Spleen (tissue), 11 donors: Measurements from ENCODE around the gene MYD88. TPM values are rescaled to one million over a fixed set of nuclear protein-coding genes. Genes with fewer than 3 reads are reported as not detected.

Experiments
- DNase-seq: peaks from one replicate; pipeline ENCODE4 v3.0.0-alpha.2; 2020
- H3K27ac ChIP-seq, 8 donors: fragments of 200-600 bp; sonication (generic) in 7 of 8; 1 replicate in 4 of 8; 2 replicates in 4 of 8; pipeline versions ENCODE4 v1.5.0 to v1.8.0; 2016 to 2021; ENCODE audit warnings: inconsistent platforms in 4 of 8, mild to moderate bottlenecking in 4 of 8, moderate library complexity in 1 of 8
- H3K27me3 ChIP-seq, 7 donors: fragments of 200-600 bp; sonication (generic) in 6 of 7; replicated peaks in 1 of 7; 1 replicate in 4 of 7; 2 replicates in 3 of 7; pipeline versions ENCODE4 v1.5.0 to v1.8.0; 2016 to 2021; ENCODE audit warnings: inconsistent platforms in 3 of 7, mild to moderate bottlenecking in 1 of 7
- H3K36me3 ChIP-seq, 6 donors: fragments of 200-600 bp; sonication (generic) in 5 of 6; 1 replicate in 4 of 6; 2 replicates in 2 of 6; pipeline versions ENCODE4 v1.5.0 to v1.8.0; 2016 to 2021; ENCODE audit warnings: inconsistent platforms in 2 of 6
- H3K4me1 ChIP-seq, 6 donors: fragments of 200-600 bp; sonication (generic) in 5 of 6; 1 replicate in 3 of 6; 2 replicates in 3 of 6; pipeline versions ENCODE4 v1.5.0 to v1.8.0; 2016 to 2021; ENCODE audit warnings: inconsistent platforms in 3 of 6
- H3K4me3 ChIP-seq, 8 donors: fragments of 200-600 bp; sonication (generic) in 7 of 8; 1 replicate in 4 of 8; 2 replicates in 4 of 8; pipeline versions ENCODE4 v1.5.0 to v1.8.0; 2016 to 2021; ENCODE audit warnings: inconsistent platforms in 4 of 8, mild to moderate bottlenecking in 4 of 8, moderate library complexity in 2 of 8
- H3K9me3 ChIP-seq, 8 donors: fragments of 200-600 bp; sonication (generic) in 7 of 8; 1 replicate in 4 of 8; 2 replicates in 4 of 8; pipeline versions ENCODE4 v1.5.0 to v1.8.0; 2016 to 2021; ENCODE audit warnings: inconsistent platforms in 4 of 8
- CTCF ChIP-seq, 11 experiments: fragments of 200-600 bp in 7 of 11; fragments of 450-650 bp in 4 of 11; sonication (generic) in 4 of 11; IDR thresholded peaks in 8 of 11; conservative IDR thresholded peaks in 3 of 11; 1 replicate in 7 of 11; 2 replicates in 4 of 11; pipeline versions ENCODE4 v1.4.0 to v1.8.0; 2016 to 2021; ENCODE audit warnings: antibody characterized with exemption in 11 of 11, inconsistent platforms in 4 of 11, mild to moderate bottlenecking in 1 of 11
- POLR2A ChIP-seq, 3 donors: fragments of 450-650 bp; IDR thresholded peaks; one replicate each; pipeline ENCODE4 v1.5.1; 2017; ENCODE audit warnings: antibody characterized with exemption in 3 of 3, mild to moderate bottlenecking in 1 of 3
- POLR2AphosphoS5 ChIP-seq, 3 donors: sonication (generic); formaldehyde crosslinking; IDR thresholded peaks; one replicate each; pipeline ENCODE4 v1.5.1; 2017; ENCODE audit warnings: antibody characterized with exemption in 3 of 3
- WGBS, 5 donors: extraction: QIAGEN DNeasy Blood & Tissue Kit in 3 of 5; methylation state at CpG; one replicate each; pipeline versions ENCODE4 v1.1.5 to v1.1.7; 2013 to 2018; 5-methylcytosine and 5-hydroxymethylcytosine counted together
- intact Hi-C: fragments of 100-400 bp; cut with DNase I; formaldehyde crosslinking; loops from one replicate; pipeline ENCODE4 v1.15.0; 2023; ENCODE audit warnings: low total_unique reads
- polyA plus RNA-seq, 3 donors: library from polyadenylated mRNA; stranded (reverse); fragments of 200-250 nt; gene quantifications; one replicate each; pipeline ENCODE4 v1.2.1, GENCODE V29; 2013
- total RNA-seq, 7 donors: library from RNA; depleted of rRNA in 3 of 7; stranded (reverse); fragments of >200 nt in 3 of 7; fragmentation: NEBNext Ultra II Directional in 4 of 7; extraction: Animal tissue kit (Norgen Biotek cat#: 25700) in 4 of 7; gene quantifications; one replicate each; pipeline versions ENCODE4 v1.1.0 to v1.2.1, GENCODE V29; 2016 to 2021
- donor health status: healthy with polysubstance abuse.
- donor health status: DM: no; HTN: no; CAD: no; lungs with moderate emphysema.
- donor health status: DM: no; HTN: no; CAD: no.
- donor health status: Bipolar disorder and iron deficiency.
- donor health status: healthy.
- donor health status: DM: no; HTN: no; CAD: no.
- donor health status: DM: yes; HTN: yes; CAD: no.

The MYD88 gene
- total and polyA plus RNA-seq, 10 donors = 38.8 to 146 (median 73.1) TPM

DNA sequence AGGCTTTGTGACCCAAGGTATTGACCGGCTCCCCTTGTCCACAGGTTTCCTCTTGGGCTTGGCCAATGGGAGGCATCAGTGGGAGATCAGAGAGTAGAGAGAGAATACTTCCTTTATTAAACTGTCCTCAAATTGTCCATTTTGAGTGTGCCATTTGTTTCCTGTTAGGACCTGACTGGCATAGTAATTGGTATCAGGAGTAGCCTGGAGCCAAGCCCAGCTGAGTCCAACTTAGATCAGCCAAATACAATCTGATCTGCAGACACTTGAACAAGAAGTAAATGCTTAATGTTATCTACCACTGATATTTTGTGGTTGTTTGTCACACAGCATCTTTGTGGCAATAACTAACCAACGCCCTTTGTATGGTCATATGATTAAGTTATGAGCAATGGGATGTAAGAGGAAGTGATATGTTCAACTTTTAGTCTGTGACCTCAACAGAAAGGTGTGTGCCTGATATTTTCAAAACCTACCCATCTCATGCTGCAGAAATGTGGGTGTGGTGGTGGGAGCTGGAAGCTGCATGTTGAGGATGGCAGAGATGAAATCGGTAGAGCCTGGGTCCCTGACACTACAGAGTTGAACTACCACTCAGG lies 13.3 kb downstream of the MYD88 start:
- intact Hi-C loops = no loop called here
- H3K27ac ChIP-seq = peak overlapping the region in 7 of 8 donors; percentile 42 to 87 (median 71)

DNA sequence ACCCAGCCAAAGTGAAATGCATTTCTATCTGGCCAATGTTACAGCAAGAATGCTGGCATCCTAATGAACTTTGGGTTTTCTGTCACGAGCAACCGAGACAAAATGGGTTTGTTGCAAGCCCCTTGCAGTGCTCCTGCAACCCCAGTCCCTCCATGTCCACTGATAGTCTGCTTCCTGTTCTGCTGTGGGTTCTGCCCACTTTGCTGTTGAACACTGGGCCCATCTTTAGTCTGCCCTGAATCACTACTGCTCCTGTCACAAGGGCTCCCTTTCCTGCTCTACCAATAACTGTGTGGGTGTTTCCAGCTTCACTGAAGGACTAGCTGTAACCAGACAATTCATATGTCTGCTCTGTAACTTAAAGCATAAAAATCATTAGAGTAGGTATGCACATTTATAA lies 14.1 kb downstream of the MYD88 start:
- H3K27ac ChIP-seq = peak overlapping the region in 6 of 8 donors; percentile 22 to 87 (median 76)
- intact Hi-C loops = no loop called here
- H3K36me3 ChIP-seq = no peaks in the 10 kb centered on the region
- TF ChIP-seq CTCF (IDR thresholded peaks at IDR 0.05 in 8 of 11, conservative IDR thresholded peaks at IDR 0.05 in 3 of 11) (no peak), POLR2AphosphoS5 (IDR thresholded peaks at IDR 0.05) (no peak), POLR2A (IDR thresholded peaks at IDR 0.05) (no peak)
- peaks cover 0 to 2% (median under 1%) of the 10 kb centered on the region in 8 donors for H3K9me3 ChIP-seq
- DNase-seq = no peak
- H3K27me3 ChIP-seq = no peaks in the 10 kb centered on the region
- 90 to 100% (median 94%) methylated on average over 2 of the region's 2 CpGs for WGBS, 5 donors
- H3K4me3 ChIP-seq = no peak overlapping the region
- H3K4me1 ChIP-seq = peaks cover 0 to 47% (median 24%) of the 10 kb centered on the region in 6 donors

More for the DNA sequence above, 13.3 kb downstream of the MYD88 start:
- H3K36me3 ChIP-seq = no peaks in the 10 kb centered on the region
- H3K4me3 ChIP-seq = peak overlapping the region in 1 of 8 donors; percentile 45
- peaks cover 0 to 55% (median 25%) of the 10 kb centered on the region in 6 donors for H3K4me1 ChIP-seq
- H3K27me3 ChIP-seq = no peaks in the 10 kb centered on the region
- DNase-seq = no peak
- 65 to 86% (median 81%) methylated on average over 3 of the region's 3 CpGs for WGBS, 5 donors
- H3K9me3 ChIP-seq = peaks cover 0 to 11% (median 8%) of the 10 kb centered on the region in 8 donors
- TF ChIP-seq CTCF (IDR thresholded peaks at IDR 0.05 in 8 of 11, conservative IDR thresholded peaks at IDR 0.05 in 3 of 11) = no peak
- TF ChIP-seq POLR2A (IDR thresholded peaks at IDR 0.05) = no peak

DNA sequence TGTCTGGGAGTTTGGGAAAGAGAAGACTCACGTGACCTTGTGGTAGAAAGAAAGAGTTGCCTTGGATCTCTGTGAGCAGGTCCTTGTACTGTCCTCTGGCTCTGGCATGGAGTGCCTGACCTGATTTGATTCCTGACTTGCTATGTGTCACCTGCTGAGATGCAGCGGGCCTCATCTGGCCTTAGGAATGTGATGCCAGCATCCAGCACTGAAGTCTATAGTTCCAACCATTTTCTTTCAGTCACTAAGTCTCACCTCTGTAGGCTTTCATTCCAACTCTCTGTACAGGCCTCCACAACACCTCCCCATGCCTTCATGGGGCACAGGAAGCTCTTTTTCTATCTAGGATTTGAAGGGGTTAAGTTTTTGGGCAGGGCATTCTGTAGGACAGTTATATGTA lies 14.8 kb downstream of the MYD88 start:
- TF ChIP-seq CTCF (IDR thresholded peaks at IDR 0.05 in 8 of 11, conservative IDR thresholded peaks at IDR 0.05 in 3 of 11) = no peak
- TF ChIP-seq POLR2A (IDR thresholded peaks at IDR 0.05) = no peak
- no peak for TF ChIP-seq POLR2AphosphoS5 (IDR thresholded peaks at IDR 0.05)

DNA sequence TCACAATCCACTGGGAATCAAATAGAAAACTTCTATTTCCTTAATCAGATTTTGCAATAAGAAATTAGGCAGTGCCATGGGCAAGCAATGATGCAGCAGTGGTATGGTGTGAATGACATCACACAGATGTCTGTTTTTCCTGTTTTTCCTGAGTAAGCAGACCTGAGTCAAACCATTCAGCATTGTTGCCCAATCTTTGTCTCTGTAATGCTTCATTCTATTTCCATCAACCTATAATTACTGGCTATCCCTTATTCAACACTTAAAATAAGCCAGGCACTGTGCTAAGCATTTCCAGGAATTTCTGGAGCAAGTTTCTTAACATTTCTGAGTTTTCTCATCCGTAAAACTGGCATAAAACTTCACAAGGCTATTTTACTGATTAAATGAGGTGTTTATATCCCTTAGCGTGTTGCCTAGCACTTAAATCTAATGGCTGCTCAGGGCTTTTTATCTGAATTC lies 15.6 kb downstream of the MYD88 start:
- Histone ChIP-seq H3K27me3 (no peaks in the 10 kb centered on the region), H3K4me1 (peaks cover 0 to 32% (median 11%) of the 10 kb centered on the region in 6 donors), H3K36me3 (no peaks in the 10 kb centered on the region), H3K4me3 (no peak overlapping the region), H3K27ac (peak overlapping the region in 6 of 8 donors; percentile 17 to 87 (median 49)), H3K9me3 (no peaks in the 10 kb centered on the region)
- intact Hi-C loops = no loop called here
- 85 to 92% (median 89%) methylated on average over 2 of the region's 2 CpGs for WGBS, 5 donors
- peak in 1 of 3 donors; percentile 47 for TF ChIP-seq POLR2AphosphoS5 (IDR thresholded peaks at IDR 0.05)
- no peak for TF ChIP-seq POLR2A (IDR thresholded peaks at IDR 0.05)
- TF ChIP-seq CTCF (IDR thresholded peaks at IDR 0.05 in 8 of 11, conservative IDR thresholded peaks at IDR 0.05 in 3 of 11) = no peak
- no peak for DNase-seq

More for the DNA sequence above, 14.8 kb downstream of the MYD88 start:
- WGBS, 5 donors = 89 to 100% (median 97%) methylated on average over 2 of the region's 2 CpGs
- Histone ChIP-seq H3K27me3 (no peaks in the 10 kb centered on the region), H3K4me3 (no peak overlapping the region), H3K27ac (peak overlapping the region in 3 of 8 donors; percentile 52 to 87 (median 80)), H3K9me3 (no peaks in the 10 kb centered on the region), H3K4me1 (peaks cover 0 to 41% (median 19%) of the 10 kb centered on the region in 6 donors), H3K36me3 (no peaks in the 10 kb centered on the region)
- DNase-seq = no peak
- intact Hi-C loops = no loop called here
